Caki2 (cell line): ENCODE data around the gene MTFMT. TPM values are rescaled to one million over a fixed set of nuclear protein-coding genes. Genes with fewer than 3 reads are reported as not detected.
"Not testable (repeated sequence)": the region's sequence is repeated elsewhere in the genome, so short reads cannot be mapped to it uniquely, and the experiment has no call there.

Source experiments
- DNase-seq: peaks from one replicate; pipeline ENCODE4 v3.0.0-alpha.2; 2015; ENCODE audit warnings: low read depth
- in situ Hi-C: cut with HindIII; loops from 2 replicates; pipeline ENCODE4 v1.10.0; 2016; ENCODE audit warnings: low sequenced_read_pairs, low pct_unique_long_range_greater_than_20kb, mixed read lengths
- total RNA-seq: library from RNA; depleted of rRNA; stranded (reverse); fragments of >200 nt; shearing (Covaris generic); gene quantifications from 2 replicates; pipeline ENCODE4 v1.2.3, GENCODE V29; 2014; ENCODE audit warnings: low replicate concordance; rRNA removed

Gene MTFMT
- total RNA-seq: 23.6 and 28.2 TPM in 2 replicates

GRCh38 chr15:65028921-65029735 lies at the start of gene MTFMT:
TSS of gene MTFMT (minus strand) at chr15:65029639. CDS start at chr15:65029613, 26 bp downstream.
- in situ Hi-C loops: no loop called here
- peak; percentile 68 for DNase-seq

GRCh38 chr15:65077981-65078352 lies 48.5 kb upstream of the MTFMT start:
- DNase-seq: no peak

GRCh38 chr15:65077291-65077980 lies 48.0 kb upstream of the MTFMT start:
- no peak for DNase-seq
- in situ Hi-C loops: no loop called here

More at GRCh38 chr15:65077981-65078352, 48.5 kb upstream of the MTFMT start:
- in situ Hi-C loops: no loop called here

GRCh38 chr15:65076486-65077290 lies 47.2 kb upstream of the MTFMT start, which contains the start of gene KBTBD13:
TSS of gene KBTBD13 (plus strand) at chr15:65076746. CDS start at chr15:65076816, 70 bp downstream.
- in situ Hi-C loops: no loop called here
- DNase-seq: no peak

- DNase-seq, in situ Hi-C loops: not testable (repeated sequence)
Measured at GRCh38 chr15:65075607-65076395, 46.4 kb upstream of the MTFMT start.

GRCh38 chr15:65074946-65075345 lies 45.5 kb upstream of the MTFMT start:
- in situ Hi-C loops, DNase-seq: not testable (repeated sequence)

GRCh38 chr15:65072617-65073016 lies 43.2 kb upstream of the MTFMT start:
- in situ Hi-C loops: no loop called here
- no peak for DNase-seq

- no peak for DNase-seq
- in situ Hi-C loops: no loop called here
Measured at GRCh38 chr15:65072027-65072426, 42.6 kb upstream of the MTFMT start.

GRCh38 chr15:65071381-65071811 lies 42.0 kb upstream of the MTFMT start:
- DNase-seq: no peak
- in situ Hi-C loops: no loop called here

- DNase-seq: no peak
- in situ Hi-C loops: no loop called here
Measured at GRCh38 chr15:65069779-65070546, 40.5 kb upstream of the MTFMT start.

- DNase-seq: no peak
- in situ Hi-C loops: no loop called here
Measured at GRCh38 chr15:65069179-65069578, 39.7 kb upstream of the MTFMT start.

- no peak for DNase-seq
- in situ Hi-C loops: no loop called here
Measured at GRCh38 chr15:65068403-65068788, 39.0 kb upstream of the MTFMT start.

- in situ Hi-C loops: no loop called here
Measured at GRCh38 chr15:65067645-65068402, 38.4 kb upstream of the MTFMT start, which contains the start of gene RASL12. TSS of gene RASL12 (minus strand) at chr15:65067991. CDS start at chr15:65067835, 156 bp downstream.

GRCh38 chr15:65067317-65067644 lies 37.8 kb upstream of the MTFMT start:
- in situ Hi-C loops: no loop called here

More at GRCh38 chr15:65067645-65068402, 38.4 kb upstream of the MTFMT start, which contains the start of gene RASL12:
- no peak for DNase-seq

GRCh38 chr15:65066635-65067316 lies 37.3 kb upstream of the MTFMT start:
- in situ Hi-C loops: no loop called here
- DNase-seq: no peak

More at GRCh38 chr15:65067317-65067644, 37.8 kb upstream of the MTFMT start:
- DNase-seq: no peak
